HG03066 (cell line): ENCODE measurements around the gene KLC1.

Experiments used
- ATAC-seq: cut with Tn5 transposase; IDR thresholded peaks from one replicate; pipeline ENCODE4 v1.9.1; 2021; ENCODE audit warnings: low read depth; ENCODE audit not compliant: unreplicated experiment

KLC1 gene

DNA sequence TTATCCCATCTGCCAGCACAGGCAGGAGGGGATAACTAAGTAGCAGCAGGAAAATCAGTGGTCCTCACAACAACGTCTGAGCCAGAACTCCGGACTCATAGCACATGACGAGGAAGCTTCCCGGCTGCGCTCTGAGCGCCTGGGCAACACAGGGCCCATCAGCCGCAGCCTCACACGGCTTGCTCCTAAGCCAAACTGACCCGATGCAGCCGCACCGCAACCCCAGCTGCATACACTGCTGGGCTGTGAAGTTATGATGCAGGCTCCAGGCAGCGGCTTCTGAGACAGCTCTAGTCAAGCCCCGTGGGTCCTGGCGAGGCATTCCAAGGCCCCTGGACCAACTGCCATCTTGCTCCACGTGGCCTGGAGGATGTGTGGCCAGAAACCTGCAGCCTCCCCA is 114.7 kb downstream of the KLC1 start:
- ATAC-seq, result no peak

DNA sequence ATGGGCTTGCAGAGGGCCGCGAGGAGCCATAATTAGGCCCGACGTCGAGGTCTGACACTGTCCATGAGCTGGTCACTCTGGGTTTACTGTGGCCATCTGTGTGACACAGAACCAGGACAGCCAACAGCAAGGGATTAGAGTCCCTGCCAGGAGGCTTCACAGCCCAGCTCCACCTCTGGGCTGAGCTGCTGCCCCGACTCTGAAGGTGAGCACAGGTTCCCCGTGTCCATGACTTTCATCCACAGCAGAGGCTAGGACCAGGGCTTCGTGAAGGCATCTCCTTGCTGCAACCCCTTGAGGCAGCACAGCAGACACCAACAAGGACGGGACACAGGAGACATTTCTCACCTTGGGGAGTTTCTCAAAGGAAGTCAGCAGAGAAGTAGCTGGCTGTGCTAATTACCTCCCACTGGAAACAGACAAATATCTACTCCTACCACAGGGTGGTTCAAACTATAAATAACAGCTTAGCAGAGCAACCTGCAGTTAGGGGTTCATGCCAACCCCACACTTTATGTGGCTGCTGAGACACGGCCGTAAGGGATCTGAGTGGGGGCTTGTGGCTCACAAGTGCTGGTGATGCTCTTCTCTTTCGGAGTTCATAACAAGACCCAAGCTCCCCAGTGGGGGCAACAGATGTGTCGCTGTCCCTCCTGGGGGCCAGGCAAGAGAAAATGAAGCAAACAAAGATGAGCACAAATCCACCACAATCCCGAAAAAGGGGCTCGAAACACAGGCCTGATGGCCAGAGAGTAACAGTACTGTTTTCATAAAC is 115.8 kb downstream of the KLC1 start:
- no peak for ATAC-seq

DNA sequence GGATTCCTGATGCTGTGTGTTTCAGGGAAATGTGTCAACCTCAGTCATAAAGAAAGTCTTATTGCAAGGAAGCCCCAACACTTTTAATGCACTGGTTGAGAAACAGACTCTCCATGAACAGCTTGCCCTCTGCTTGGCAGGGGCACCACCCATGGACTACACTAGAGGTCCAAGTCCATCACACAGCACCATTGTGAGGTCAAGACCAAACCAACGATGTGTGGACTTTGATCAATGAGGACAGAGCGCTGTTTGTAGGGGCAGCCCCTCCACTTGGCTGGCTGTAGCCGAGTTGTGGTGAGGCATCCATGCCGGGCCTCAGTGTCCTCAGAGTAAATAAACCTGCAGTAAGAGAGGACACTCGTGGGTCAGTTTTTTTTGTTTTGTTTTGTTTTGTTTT is 116.4 kb downstream of the KLC1 start:
- ATAC-seq, result no peak

DNA sequence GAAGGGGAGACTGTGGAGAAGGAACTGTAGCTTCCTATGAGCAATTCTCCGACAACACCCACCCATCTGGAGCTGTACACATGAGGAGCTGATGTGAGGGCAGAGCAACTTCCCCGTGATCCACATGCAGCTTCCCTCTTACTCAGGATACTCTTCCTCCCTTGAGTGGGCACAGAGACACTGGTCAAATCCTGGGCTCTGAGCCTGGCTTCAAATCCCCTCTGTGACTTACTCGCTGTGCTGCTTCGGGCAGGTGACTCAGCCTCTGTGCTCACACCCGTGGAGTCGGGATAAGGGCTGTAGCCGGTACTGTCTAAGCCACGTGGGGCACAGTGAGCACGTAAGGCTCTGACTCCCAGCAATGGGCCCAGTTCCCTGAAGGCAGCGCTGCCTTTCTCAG is 117.7 kb downstream of the KLC1 start:
- ATAC-seq, result no peak

DNA sequence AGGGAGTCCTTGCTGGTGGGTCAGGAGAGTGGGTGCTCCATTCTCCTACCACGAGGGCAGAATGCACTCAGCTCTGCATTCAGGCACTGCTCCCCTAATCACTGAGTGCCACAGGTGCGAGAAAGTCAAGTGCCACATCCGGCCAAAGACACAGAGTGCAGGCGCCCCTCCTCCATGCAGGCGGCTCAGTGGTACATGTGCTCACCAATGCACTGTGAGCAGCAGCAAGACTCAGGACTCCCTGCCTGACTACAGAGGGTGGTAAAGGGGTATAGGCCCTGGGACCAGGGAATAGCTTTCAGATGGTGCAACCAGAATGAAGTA is 119.5 kb downstream of the KLC1 start:
- no peak for ATAC-seq

DNA sequence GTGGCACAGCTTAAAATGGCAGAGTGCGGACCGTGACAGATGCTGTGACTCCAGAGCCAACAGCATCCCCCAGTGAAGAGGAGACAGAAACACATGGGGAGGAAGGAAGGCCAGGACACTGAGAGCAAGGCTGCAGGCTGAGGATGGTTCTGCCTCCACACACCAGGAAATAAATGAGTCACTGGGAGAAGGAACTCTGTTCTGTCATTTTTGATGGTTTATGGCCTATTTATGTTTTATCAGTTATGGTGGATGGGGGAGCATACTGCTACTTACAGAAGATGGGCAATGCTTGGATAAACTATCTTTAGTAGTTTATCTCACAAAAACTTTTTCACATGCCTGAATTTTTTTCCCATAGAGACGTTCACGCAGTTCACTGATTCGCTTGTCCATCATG is 120.4 kb downstream of the KLC1 start:
- ATAC-seq, result no peak

DNA sequence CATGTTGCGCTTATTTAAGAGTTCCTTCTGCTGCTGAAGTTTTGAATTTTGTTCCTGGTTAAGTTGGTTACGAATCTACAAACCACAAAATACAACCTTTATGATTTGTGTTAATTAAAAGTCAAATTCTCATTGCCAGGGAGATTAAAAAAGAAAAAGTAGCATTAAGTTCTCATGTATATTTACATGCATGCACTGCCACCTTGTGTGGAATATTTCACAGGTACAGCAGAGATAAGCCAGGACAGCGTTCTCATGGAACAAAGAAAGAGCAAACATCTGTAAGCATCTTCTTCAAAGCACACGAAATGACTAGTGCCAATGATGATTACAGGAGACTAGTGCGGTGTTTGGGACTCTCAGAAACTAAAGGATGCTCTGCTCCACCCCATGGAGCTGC is 120.8 kb downstream of the KLC1 start:
- ATAC-seq, result no peak
